Measurements from ENCODE around the gene KLC4. TPM values are rescaled to one million over a fixed set of nuclear protein-coding genes. Genes with fewer than 3 reads are reported as not detected.

Gene KLC4
- total RNA-seq, 1 donor from 2014 or later, result 36.1 TPM

DNA sequence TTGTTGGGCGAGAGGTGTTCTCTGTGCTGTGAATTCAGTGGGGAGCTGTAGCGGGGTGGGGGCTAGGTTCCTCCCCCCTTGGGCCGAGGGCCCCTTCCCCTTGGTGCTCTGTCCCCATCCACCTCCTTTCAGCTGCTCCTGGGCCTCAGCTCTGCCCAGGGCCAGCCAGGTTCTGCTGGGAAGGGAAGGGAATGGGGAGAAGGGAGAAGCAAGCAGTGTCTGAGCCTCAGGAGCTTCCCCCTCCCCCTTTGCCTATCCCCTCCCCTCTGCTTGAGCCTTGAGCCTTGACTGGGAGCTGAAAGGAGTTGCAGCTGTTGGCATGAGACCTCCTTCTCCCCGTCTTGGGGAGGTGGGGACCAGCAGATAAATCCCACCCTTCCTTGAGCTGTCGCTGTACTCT is 38.6 kb upstream of the KLC4 start:
- no peaks in the 10 kb centered on the region for H3K9me3 ChIP-seq (replicated peaks)
- TF ChIP-seq, protein P1, sequence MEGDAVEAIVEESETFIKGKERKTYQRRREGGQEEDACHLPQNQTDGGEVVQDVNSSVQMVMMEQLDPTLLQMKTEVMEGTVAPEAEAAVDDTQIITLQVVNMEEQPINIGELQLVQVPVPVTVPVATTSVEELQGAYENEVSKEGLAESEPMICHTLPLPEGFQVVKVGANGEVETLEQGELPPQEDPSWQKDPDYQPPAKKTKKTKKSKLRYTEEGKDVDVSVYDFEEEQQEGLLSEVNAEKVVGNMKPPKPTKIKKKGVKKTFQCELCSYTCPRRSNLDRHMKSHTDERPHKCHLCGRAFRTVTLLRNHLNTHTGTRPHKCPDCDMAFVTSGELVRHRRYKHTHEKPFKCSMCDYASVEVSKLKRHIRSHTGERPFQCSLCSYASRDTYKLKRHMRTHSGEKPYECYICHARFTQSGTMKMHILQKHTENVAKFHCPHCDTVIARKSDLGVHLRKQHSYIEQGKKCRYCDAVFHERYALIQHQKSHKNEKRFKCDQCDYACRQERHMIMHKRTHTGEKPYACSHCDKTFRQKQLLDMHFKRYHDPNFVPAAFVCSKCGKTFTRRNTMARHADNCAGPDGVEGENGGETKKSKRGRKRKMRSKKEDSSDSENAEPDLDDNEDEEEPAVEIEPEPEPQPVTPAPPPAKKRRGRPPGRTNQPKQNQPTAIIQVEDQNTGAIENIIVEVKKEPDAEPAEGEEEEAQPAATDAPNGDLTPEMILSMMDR (IDR thresholded peaks at IDR 0.05; ENCODE audit: borderline replicate concordance), result no peak
- H3K27me3 ChIP-seq (ENCODE audit: low read depth), result no peaks in the 10 kb centered on the region
- H3K4me3 ChIP-seq, result peak overlapping the region; percentile 96
- H3K27ac ChIP-seq (replicated peaks), result peak overlapping the region; percentile 88
- intact Hi-C loops (cut with micrococcal nuclease), result no loop called here
- no peak for DNase-seq
- H3K36me3 ChIP-seq, result peaks cover 55% of the 10 kb centered on the region
- H3K4me1 ChIP-seq, result peaks cover 67% of the 10 kb centered on the region

DNA sequence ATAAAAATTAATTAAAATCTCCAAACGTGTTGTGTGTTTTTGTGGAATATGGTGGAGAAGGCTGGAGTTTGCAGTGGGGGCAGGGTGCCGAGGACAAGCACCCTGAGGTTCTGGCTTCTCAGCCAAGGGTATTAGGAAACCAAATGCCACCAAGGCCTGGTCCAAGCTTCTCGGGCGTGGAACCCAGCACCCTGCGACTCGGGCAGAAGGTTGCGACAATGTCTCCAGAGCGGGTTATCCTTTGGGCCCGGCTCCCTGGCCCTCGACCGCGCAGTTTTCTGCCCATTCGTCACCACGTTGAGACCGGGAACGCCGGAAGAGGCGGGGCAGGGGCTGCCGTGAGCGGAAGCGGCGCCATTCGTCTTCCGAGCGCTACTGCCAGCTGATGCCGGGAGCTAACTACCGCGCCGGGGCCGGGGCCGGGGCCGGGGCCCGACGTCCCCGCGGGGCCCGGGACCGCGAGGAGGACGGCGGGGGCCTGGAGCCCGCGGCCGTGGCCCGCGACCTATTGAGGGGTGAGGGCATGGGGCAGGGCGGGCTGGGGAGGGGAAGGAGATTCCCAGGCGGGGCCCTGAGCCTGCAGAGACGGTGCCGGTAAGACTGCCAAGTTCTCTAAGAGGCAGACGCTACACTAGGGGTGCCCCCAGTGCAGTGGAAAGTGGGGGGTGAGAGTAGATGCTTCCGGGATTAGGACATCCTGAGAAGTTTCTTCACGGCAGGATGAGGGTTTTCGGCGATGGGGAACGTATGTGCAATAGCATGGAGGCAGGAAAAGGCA is 38.0 kb upstream of the KLC4 start, which contains the start of gene RRP36:
Gene RRP36, plus strand, starts transcription at position 354 of the 778 bp plus-strand sequence. Its CDS starts 32 bp downstream, at position 386.
- peak within 1 kb of the TSS; percentile 96 for H3K4me3 ChIP-seq
- peak within 1 kb of the TSS; percentile 88 for H3K27ac ChIP-seq (replicated peaks)
- TF ChIP-seq, protein P1 (IDR thresholded peaks at IDR 0.05; ENCODE audit: borderline replicate concordance), result no peak
- H3K4me1 ChIP-seq, result peaks cover 61% of the 10 kb centered on the region
- H3K27me3 ChIP-seq (ENCODE audit: low read depth), result no peaks in the 10 kb centered on the region
- no peaks in the 10 kb centered on the region for H3K9me3 ChIP-seq (replicated peaks)
- DNase-seq, result peak; percentile 81
- intact Hi-C loops (cut with micrococcal nuclease), result no loop called here
- peaks cover 61% of the 10 kb centered on the region for H3K36me3 ChIP-seq

DNA sequence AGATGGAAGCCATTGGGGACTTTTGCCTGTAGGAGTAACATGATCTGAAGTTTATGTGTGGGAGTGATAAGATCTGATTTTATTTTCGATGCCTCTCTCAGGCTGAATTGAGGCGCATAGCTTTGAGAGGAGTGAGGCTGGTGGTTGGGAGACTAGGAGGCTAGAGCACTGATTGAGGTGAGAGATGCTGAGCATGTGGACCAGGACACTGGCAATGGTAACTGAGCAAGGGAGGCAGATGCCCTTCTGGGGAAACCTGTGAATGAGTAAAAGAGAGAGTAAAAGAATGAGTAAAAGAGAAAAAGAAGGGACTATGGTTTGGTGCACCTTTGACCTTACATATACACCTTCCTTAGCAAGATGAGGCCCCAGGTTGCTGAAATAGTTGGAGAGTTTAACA is 35.0 kb upstream of the KLC4 start:
- intact Hi-C loops (cut with micrococcal nuclease), result no loop called here
- Histone ChIP-seq H3K9me3 (replicated peaks) (no peaks in the 10 kb centered on the region), H3K4me3 (no peak overlapping the region), H3K36me3 (peaks cover 66% of the 10 kb centered on the region), H3K27me3 (ENCODE audit: low read depth) (no peaks in the 10 kb centered on the region), H3K4me1 (peaks cover 40% of the 10 kb centered on the region), H3K27ac (replicated peaks) (no peak overlapping the region)
- no peak for DNase-seq
- TF ChIP-seq, protein P1 (IDR thresholded peaks at IDR 0.05; ENCODE audit: borderline replicate concordance), result no peak

DNA sequence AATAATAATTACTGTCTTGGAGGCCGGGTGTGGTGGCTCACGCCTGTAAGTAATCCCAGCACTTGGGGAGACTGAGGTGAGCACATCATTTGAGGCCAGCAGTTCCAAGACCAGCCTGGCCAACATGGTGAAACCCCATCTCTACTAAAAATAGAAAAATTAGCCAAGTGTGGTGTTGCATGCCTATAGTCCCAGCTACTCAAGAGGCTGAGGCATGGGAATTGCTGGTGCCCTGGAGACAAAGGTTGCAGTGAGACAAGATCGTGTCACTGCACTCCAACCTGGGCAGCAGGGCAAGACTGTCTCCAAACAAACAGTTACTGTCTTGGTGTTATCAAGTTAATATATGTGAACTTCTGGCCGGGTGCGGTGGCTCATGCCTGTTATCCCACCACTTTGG is 33.1 kb upstream of the KLC4 start:
- Histone ChIP-seq H3K4me1 (peaks cover 29% of the 10 kb centered on the region), H3K27ac (replicated peaks) (no peak overlapping the region), H3K36me3 (peaks cover 71% of the 10 kb centered on the region), H3K27me3 (ENCODE audit: low read depth) (no peaks in the 10 kb centered on the region), H3K9me3 (replicated peaks) (no peaks in the 10 kb centered on the region), H3K4me3 (no peak overlapping the region)
- TF ChIP-seq, protein P1 (IDR thresholded peaks at IDR 0.05; ENCODE audit: borderline replicate concordance), result no peak
- intact Hi-C loops (cut with micrococcal nuclease), result no loop called here
- DNase-seq, result no peak

DNA sequence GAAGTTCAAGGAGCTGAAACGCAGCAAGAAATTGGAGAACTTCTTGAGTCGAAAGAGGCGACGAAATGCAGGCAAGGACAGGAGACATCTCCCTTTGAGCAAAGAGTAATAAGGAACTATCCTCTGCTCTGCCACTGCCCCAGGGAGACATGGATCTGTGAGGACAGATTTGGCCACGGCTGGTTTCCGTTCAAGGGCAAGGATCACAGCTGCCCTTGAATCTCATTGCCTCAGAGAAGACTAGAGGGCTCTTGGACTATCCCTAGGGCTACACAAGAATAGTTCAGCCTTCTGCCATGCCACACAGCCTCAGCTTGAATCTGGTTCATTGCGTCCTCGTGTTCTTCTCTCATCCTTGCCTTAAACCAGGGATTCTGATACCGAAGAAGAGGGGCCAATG is 30.3 kb upstream of the KLC4 start:
- TF ChIP-seq, protein P1 (IDR thresholded peaks at IDR 0.05; ENCODE audit: borderline replicate concordance), result no peak
- peaks cover 75% of the 10 kb centered on the region for H3K36me3 ChIP-seq
- H3K9me3 ChIP-seq (replicated peaks), result no peaks in the 10 kb centered on the region
- H3K4me3 ChIP-seq, result no peak overlapping the region
- H3K27ac ChIP-seq (replicated peaks), result no peak overlapping the region
- DNase-seq, result no peak
- peaks cover 4% of the 10 kb centered on the region for H3K4me1 ChIP-seq
- no peaks in the 10 kb centered on the region for H3K27me3 ChIP-seq (ENCODE audit: low read depth)
- intact Hi-C loops (cut with micrococcal nuclease), result no loop called here

All from left ventricle myocardium inferior (tissue), 1 donor.